HFFc6 (cell line): ENCODE measurements around the gene TESK2. TPM values are rescaled to one million over a fixed set of nuclear protein-coding genes. Genes with fewer than 3 reads are reported as not detected.

Experiments
- DNase-seq: peaks from one replicate; pipeline ENCODE4 v3.0.0-alpha.2; 2018
- H3K27ac Mint-ChIP-seq: 2 replicates; pipeline ENCODE4 v1.8.0; 2020; ENCODE audit warnings: mild to moderate bottlenecking, mixed read lengths
- H3K27me3 Mint-ChIP-seq: 2 replicates; pipeline ENCODE4 v1.8.0; 2021; ENCODE audit warnings: mild to moderate bottlenecking, moderate library complexity, mixed read lengths; ENCODE audit not compliant: insufficient read depth
- H3K36me3 Mint-ChIP-seq: 2 replicates; pipeline ENCODE4 v1.8.0; 2021; ENCODE audit warnings: low read depth, mixed read lengths
- H3K4me1 Mint-ChIP-seq: 2 replicates; pipeline ENCODE4 v1.8.0; 2020; ENCODE audit warnings: low read depth, mixed read lengths
- H3K4me3 Mint-ChIP-seq: 2 replicates; pipeline ENCODE4 v1.8.0; 2020; ENCODE audit warnings: mild to moderate bottlenecking, moderate library complexity, mixed read lengths
- H3K9me3 Mint-ChIP-seq: 2 replicates; pipeline ENCODE4 v1.8.0; 2020; ENCODE audit warnings: mild to moderate bottlenecking, mixed read lengths
- CTCF ChIP-seq: fragments of 200-600 bp; sonication (generic); IDR thresholded peaks from 2 replicates; pipeline ENCODE4 v1.5.0; 2021; ENCODE audit warnings: antibody characterized with exemption, mild to moderate bottlenecking
- long read RNA-seq: library from polyadenylated mRNA; unstranded; transcript quantifications from one replicate; pipeline ENCODE4 v2.0.0, GENCODE V29; 2019
- total RNA-seq, 6 experiments: library from RNA; stranded (reverse); fragmentation: NEBNext Ultra II Directional; extraction: Animal tissue kit (Norgen Biotek cat#: 25700); gene quantifications; 2 replicates in 1 of 6; 3 replicates in 5 of 6; pipeline ENCODE4 v1.2.3, GENCODE V29; 2021

The TESK2 gene
- 1 to 10 TPM in 2 of 6 experiments, under 1 TPM in 4; 0.54 to 1.4 (median 0.82) TPM for total RNA-seq
- long read RNA-seq, partial matches to known transcripts, result 0 of 1 reads
- long read RNA-seq, other reads (novel, unspliced or antisense), result 0 of 1 reads

GRCh38 chr1:45490626-45491486 lies at the start of gene TESK2:
Gene TESK2, minus strand, starts transcription at chr1:45491163. Its CDS starts 33,378 bp downstream, at chr1:45457785.
- Mint-ChIP-seq H3K27ac (no peak within 1 kb of the TSS), H3K4me3 (no peak within 1 kb of the TSS), H3K27me3 (peaks cover 2% of the 10 kb centered on the region; the same call in 1 of the 2 replicates), H3K9me3 (no peaks in the 10 kb centered on the region), H3K4me1 (no peaks in the 10 kb centered on the region), H3K36me3 (no peaks in the 10 kb centered on the region)
- peak; percentile 99 for DNase-seq
- peak; percentile 19; the same call in 1 of the 2 replicates for TF ChIP-seq CTCF

- TF ChIP-seq CTCF, result no peak
- no peak overlapping the region for H3K27ac Mint-ChIP-seq
- no peaks in the 10 kb centered on the region for H3K9me3 Mint-ChIP-seq
- no peak for DNase-seq
- no peaks in the 10 kb centered on the region for H3K36me3 Mint-ChIP-seq
- H3K4me3 Mint-ChIP-seq, result no peak overlapping the region
- H3K4me1 Mint-ChIP-seq, result no peaks in the 10 kb centered on the region
- H3K27me3 Mint-ChIP-seq, result peaks cover 6% of the 10 kb centered on the region
Measured at GRCh38 chr1:45536886-45537285, 45.9 kb upstream of the TESK2 start.

GRCh38 chr1:45535988-45536766 lies 45.2 kb upstream of the TESK2 start:
- no peak for DNase-seq
- H3K27me3 Mint-ChIP-seq, result peaks cover 6% of the 10 kb centered on the region
- no peak for TF ChIP-seq CTCF
- no peak overlapping the region for H3K27ac Mint-ChIP-seq
- H3K4me3 Mint-ChIP-seq, result no peak overlapping the region
- H3K4me1 Mint-ChIP-seq, result no peaks in the 10 kb centered on the region
- no peaks in the 10 kb centered on the region for H3K36me3 Mint-ChIP-seq
- no peaks in the 10 kb centered on the region for H3K9me3 Mint-ChIP-seq

- Mint-ChIP-seq H3K36me3 (no peaks in the 10 kb centered on the region), H3K27ac (no peak overlapping the region), H3K27me3 (peaks cover 6% of the 10 kb centered on the region), H3K4me1 (no peaks in the 10 kb centered on the region), H3K4me3 (no peak overlapping the region), H3K9me3 (no peaks in the 10 kb centered on the region)
- no peak for DNase-seq
- no peak for TF ChIP-seq CTCF
Measured at GRCh38 chr1:45531873-45532272, 40.9 kb upstream of the TESK2 start.

- peaks cover 5% of the 10 kb centered on the region for H3K27me3 Mint-ChIP-seq
- no peaks in the 10 kb centered on the region for H3K9me3 Mint-ChIP-seq
- H3K4me1 Mint-ChIP-seq, result peaks cover 7% of the 10 kb centered on the region
- no peak overlapping the region for H3K27ac Mint-ChIP-seq
- H3K4me3 Mint-ChIP-seq, result no peak overlapping the region
- no peak for TF ChIP-seq CTCF
- no peak for DNase-seq
- no peaks in the 10 kb centered on the region for H3K36me3 Mint-ChIP-seq
Measured at GRCh38 chr1:45530632-45531135, 39.7 kb upstream of the TESK2 start.
